Gastroesophageal sphincter (tissue), 4 donors: ENCODE data around the gene FAM78B. TPM values are rescaled to one million over a fixed set of nuclear protein-coding genes. Genes with fewer than 3 reads are reported as not detected.

Source experiments
- ATAC-seq: fragments of 150-250 bp; one replicate; pipeline ENCODE4 v1.9.1; 2016; ENCODE audit warnings: mild to moderate bottlenecking, moderate library complexity
- H3K27ac ChIP-seq, 4 donors: fragments of 200-600 bp; sonication (generic) in 3 of 4; 1 replicate in 3 of 4; 2 replicates in 1 of 4; pipeline ENCODE4 v1.5.1; 2016 to 2019
- H3K27me3 ChIP-seq: fragments of 200-600 bp; sonication (generic); one replicate; pipeline ENCODE4 v1.5.1; 2019
- H3K36me3 ChIP-seq, 2 donors: fragments of 200-600 bp; sonication (generic); one replicate each; pipeline ENCODE4 v1.5.1; 2019; ENCODE audit warnings: control low read depth in 1 of 2
- H3K4me1 ChIP-seq, 3 donors: fragments of 200-600 bp; sonication (generic); 1 replicate in 2 of 3; 2 replicates in 1 of 3; pipeline ENCODE4 v1.5.1; 2016 to 2019; ENCODE audit warnings: control low read depth in 2 of 3
- H3K4me3 ChIP-seq, 2 donors: fragments of 200-600 bp; sonication (generic); one replicate each; pipeline ENCODE4 v1.5.1; 2019; ENCODE audit warnings: mild to moderate bottlenecking in 1 of 2, moderate library complexity in 1 of 2
- H3K9me3 ChIP-seq, 3 donors: fragments of 200-600 bp; sonication (generic); one replicate each; pipeline ENCODE4 v1.5.1; 2017 to 2019; ENCODE audit warnings: control low read depth in 2 of 3
- EP300 ChIP-seq: sonication (generic); formaldehyde crosslinking; IDR thresholded peaks from one replicate; pipeline ENCODE4 v1.6.1; 2017; ENCODE audit warnings: antibody characterized with exemption, mild to moderate bottlenecking
- POLR2A ChIP-seq, 2 donors: fragments of 450-650 bp; IDR thresholded peaks; one replicate each; pipeline ENCODE4 v1.6.1; 2017; ENCODE audit warnings: antibody characterized with exemption in 2 of 2, mild to moderate bottlenecking in 2 of 2, moderate library complexity in 1 of 2
- POLR2AphosphoS5 ChIP-seq: sonication (generic); formaldehyde crosslinking; IDR thresholded peaks from one replicate; pipeline ENCODE4 v1.6.1; 2017; ENCODE audit warnings: antibody characterized with exemption
- WGBS, 2 donors: methylation state at CpG; one replicate each; pipeline ENCODE4 v1.1.5; 2018; ENCODE audit warnings: low coverage in 1 of 2; 5-methylcytosine and 5-hydroxymethylcytosine counted together
- total RNA-seq, 4 donors: library from RNA; depleted of rRNA; stranded (reverse); fragments of >200 nt; gene quantifications; one replicate each; pipeline ENCODE4 v1.1.0, GENCODE V29; 2016
- TF ChIP-seq, protein P1 (sequence below), 4 experiments: fragments of 200-600 bp in 2 of 4; fragments of 450-650 bp in 2 of 4; sonication (generic) in 1 of 4; IDR thresholded peaks; one replicate each; pipeline ENCODE4 v1.5.1; 2017 to 2019; ENCODE audit warnings: antibody characterized with exemption in 4 of 4, mild to moderate bottlenecking in 2 of 4, moderate library complexity in 2 of 4

Gene FAM78B
- total RNA-seq, 4 donors from 2014 or later = 0.82 to 2.1 (median 1.2) TPM

DNA sequence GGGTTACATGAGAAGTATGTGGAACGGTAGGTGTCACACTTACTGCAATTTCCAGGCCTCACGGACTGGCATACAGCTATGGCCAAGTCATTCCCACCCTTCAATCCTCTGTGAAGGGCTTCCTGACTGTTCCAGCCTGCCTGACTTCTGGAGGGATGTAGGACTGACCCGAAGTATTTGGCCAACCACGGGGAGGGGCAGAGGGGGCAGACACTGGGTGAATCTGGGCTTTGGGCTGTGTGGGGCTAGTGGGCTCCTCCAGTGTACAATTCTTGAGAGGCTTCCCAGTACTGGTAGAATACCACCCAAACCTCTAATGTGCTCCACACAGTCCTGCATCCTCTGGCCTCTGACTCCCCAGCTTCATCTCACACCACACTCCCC lies 78.2 kb downstream of the FAM78B start:
- Histone ChIP-seq H3K4me1 (no peaks in the 10 kb centered on the region), H3K9me3 (no peaks in the 10 kb centered on the region), H3K4me3 (no peak overlapping the region), H3K27ac (no peak overlapping the region), H3K36me3 (no peaks in the 10 kb centered on the region), H3K27me3 (no peaks in the 10 kb centered on the region)
- ATAC-seq = no peak
- WGBS, 2 donors = 57 to 68% methylated on average over 1 to 2 of the region's 4 CpGs
- TF ChIP-seq POLR2AphosphoS5 (no peak), EP300 (no peak), POLR2A (IDR thresholded peaks at IDR 0.05) (no peak)
- TF ChIP-seq, protein P1, sequence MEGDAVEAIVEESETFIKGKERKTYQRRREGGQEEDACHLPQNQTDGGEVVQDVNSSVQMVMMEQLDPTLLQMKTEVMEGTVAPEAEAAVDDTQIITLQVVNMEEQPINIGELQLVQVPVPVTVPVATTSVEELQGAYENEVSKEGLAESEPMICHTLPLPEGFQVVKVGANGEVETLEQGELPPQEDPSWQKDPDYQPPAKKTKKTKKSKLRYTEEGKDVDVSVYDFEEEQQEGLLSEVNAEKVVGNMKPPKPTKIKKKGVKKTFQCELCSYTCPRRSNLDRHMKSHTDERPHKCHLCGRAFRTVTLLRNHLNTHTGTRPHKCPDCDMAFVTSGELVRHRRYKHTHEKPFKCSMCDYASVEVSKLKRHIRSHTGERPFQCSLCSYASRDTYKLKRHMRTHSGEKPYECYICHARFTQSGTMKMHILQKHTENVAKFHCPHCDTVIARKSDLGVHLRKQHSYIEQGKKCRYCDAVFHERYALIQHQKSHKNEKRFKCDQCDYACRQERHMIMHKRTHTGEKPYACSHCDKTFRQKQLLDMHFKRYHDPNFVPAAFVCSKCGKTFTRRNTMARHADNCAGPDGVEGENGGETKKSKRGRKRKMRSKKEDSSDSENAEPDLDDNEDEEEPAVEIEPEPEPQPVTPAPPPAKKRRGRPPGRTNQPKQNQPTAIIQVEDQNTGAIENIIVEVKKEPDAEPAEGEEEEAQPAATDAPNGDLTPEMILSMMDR (IDR thresholded peaks at IDR 0.05) = no peak

DNA sequence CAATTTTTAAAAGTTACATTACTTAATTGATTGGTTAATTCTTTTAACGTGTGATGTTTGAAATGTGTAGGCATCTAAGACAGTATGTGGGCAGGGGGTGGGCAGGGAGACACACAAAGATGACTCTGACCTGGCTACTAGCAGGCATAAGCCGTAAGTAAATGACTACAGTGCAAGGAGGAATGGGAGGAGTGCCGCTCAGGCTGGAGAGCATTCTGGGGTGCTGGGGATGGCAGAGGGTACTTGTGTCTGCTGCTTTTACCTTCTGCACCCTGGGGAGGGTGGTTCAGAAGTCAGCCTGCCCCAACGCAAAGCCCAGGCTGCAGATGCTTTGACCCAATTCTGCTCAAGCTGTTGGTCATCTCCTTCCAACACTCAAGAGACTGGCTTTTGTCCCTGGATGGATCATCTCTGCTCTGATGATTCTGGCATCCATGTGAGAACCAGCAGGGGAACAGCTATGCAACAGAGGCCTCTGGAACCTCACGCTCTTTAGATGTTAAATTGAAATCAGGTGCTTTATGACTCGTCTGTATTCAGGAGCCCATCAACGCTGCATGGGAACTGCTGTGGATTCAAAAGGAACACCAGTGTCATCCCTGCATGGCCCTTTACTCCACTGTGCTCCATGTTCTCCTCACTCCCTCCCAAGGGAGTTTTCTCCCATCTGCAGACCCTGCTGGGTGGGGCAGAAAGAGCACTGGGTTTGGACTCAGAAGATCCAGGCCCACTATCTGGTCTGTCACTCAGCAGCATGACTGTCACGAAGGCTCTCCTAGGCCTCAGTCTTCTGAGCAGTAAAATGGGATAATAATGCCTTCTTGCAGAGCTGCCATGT lies 78.8 kb downstream of the FAM78B start:
- no peak overlapping the region for H3K4me3 ChIP-seq
- no peak for ATAC-seq
- no peaks in the 10 kb centered on the region for H3K27me3 ChIP-seq
- H3K36me3 ChIP-seq = no peaks in the 10 kb centered on the region
- TF ChIP-seq POLR2AphosphoS5 (no peak), POLR2A (IDR thresholded peaks at IDR 0.05) (no peak), EP300 (no peak)
- TF ChIP-seq, protein P1 (IDR thresholded peaks at IDR 0.05) = no peak
- WGBS, 2 donors = 73 to 86% methylated on average over 4 to 7 of the region's 8 CpGs
- H3K9me3 ChIP-seq = no peaks in the 10 kb centered on the region
- no peaks in the 10 kb centered on the region for H3K4me1 ChIP-seq
- no peak overlapping the region for H3K27ac ChIP-seq

DNA sequence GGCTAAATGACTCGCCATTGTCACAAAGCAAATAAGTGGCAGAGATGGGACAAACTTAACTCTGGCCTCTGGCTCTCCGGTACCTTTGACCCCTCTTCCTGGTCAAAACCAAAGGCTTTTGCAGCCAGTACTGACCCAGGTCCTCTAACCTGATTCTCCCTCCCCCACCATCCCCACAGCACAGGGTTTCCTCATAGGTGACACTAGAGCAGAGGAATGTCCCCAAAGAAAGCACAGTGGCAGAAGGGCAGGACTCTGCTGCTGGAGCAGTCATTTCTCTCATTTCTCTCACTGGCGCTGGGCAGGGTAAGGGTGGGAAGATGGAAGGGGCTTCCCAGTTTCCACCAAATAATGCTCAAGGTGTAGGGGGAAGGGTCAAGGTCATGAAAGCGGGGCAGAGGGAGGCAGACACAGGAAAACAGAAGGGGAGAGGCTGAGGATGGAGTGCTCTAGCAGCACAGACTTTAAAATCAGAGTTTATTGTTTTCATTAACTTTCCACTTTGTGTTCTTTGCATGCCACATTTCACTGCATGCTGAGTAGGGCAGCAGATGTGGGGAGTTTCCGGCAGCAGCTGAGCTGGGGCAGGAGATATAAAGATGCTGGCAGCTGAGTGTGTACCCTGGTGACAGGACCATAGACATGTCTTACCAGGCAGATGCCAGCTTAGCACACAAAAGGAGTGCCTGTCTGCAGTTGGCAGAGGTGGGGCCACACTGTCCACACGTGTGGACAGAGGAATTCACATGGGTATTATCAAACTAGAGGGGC lies 80.5 kb downstream of the FAM78B start:
- Histone ChIP-seq H3K27me3 (no peaks in the 10 kb centered on the region), H3K4me3 (no peak overlapping the region), H3K4me1 (peaks cover 0 to 4% (median 4%) of the 10 kb centered on the region in 3 donors), H3K36me3 (no peaks in the 10 kb centered on the region), H3K27ac (no peak overlapping the region), H3K9me3 (no peaks in the 10 kb centered on the region)
- no peak for ATAC-seq
- TF ChIP-seq, protein P1 (IDR thresholded peaks at IDR 0.05) = no peak
- TF ChIP-seq EP300 (no peak), POLR2AphosphoS5 (no peak), POLR2A (IDR thresholded peaks at IDR 0.05) (no peak)
- 69 to 73% methylated on average over 4 to 5 of the region's 6 CpGs for WGBS, 2 donors

DNA sequence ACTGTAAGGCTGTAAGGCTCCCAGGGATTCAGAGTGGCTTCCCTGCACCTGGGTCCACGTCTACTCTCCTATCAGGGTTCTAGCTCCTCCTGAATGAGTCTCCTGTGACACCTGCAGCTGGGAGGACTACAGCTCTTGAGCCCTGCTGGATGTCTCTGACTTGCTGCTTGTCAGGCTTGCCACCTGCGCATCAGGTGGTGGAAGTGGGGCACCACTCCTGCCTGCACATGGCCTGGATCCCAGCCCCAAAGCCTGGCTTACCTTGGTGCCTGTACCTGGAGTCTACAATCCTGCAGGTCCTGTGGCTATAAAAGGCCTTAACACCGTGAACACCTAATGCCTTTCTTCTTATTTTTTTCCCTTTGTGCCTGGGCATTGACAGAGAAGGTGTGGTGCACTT lies 82.2 kb downstream of the FAM78B start:
- WGBS, 2 donors = 53% methylated on average over 2 of the region's 3 CpGs; no CpG with 5 or more reads in 1 of the 2 donors
- TF ChIP-seq POLR2AphosphoS5 (no peak), EP300 (no peak), POLR2A (IDR thresholded peaks at IDR 0.05) (no peak)
- TF ChIP-seq, protein P1 (IDR thresholded peaks at IDR 0.05) = no peak
- no peak overlapping the region for H3K27ac ChIP-seq
- ATAC-seq = no peak
- no peak overlapping the region for H3K4me3 ChIP-seq
- H3K4me1 ChIP-seq = peaks cover 0 to 13% (median 4%) of the 10 kb centered on the region in 3 donors
- no peaks in the 10 kb centered on the region for H3K36me3 ChIP-seq
- no peaks in the 10 kb centered on the region for H3K9me3 ChIP-seq
- H3K27me3 ChIP-seq = no peaks in the 10 kb centered on the region
